Glomerular endothelial cell (primary cell): Measurements from ENCODE around the gene METRNL. TPM values are rescaled to one million over a fixed set of nuclear protein-coding genes. Genes with fewer than 3 reads are reported as not detected.
"Not testable (repeated sequence)": the region's sequence is repeated elsewhere in the genome, so short reads cannot be mapped to it uniquely, and the experiment has no call there.

Experiments
- DNase-seq: peaks from one replicate; pipeline ENCODE4 v3.0.0-alpha.2; 2011; ENCODE audit warnings: low read depth, low spot score; ENCODE audit errors: extremely low read depth
- total RNA-seq: library from RNA; depleted of rRNA; stranded (reverse); fragments of >200 nt; gene quantifications from 2 replicates; pipeline ENCODE4 v1.2.3, GENCODE V29; 2015

Gene METRNL
- total RNA-seq, 1 donor from 2014 or later, result 54.4 TPM

DNA sequence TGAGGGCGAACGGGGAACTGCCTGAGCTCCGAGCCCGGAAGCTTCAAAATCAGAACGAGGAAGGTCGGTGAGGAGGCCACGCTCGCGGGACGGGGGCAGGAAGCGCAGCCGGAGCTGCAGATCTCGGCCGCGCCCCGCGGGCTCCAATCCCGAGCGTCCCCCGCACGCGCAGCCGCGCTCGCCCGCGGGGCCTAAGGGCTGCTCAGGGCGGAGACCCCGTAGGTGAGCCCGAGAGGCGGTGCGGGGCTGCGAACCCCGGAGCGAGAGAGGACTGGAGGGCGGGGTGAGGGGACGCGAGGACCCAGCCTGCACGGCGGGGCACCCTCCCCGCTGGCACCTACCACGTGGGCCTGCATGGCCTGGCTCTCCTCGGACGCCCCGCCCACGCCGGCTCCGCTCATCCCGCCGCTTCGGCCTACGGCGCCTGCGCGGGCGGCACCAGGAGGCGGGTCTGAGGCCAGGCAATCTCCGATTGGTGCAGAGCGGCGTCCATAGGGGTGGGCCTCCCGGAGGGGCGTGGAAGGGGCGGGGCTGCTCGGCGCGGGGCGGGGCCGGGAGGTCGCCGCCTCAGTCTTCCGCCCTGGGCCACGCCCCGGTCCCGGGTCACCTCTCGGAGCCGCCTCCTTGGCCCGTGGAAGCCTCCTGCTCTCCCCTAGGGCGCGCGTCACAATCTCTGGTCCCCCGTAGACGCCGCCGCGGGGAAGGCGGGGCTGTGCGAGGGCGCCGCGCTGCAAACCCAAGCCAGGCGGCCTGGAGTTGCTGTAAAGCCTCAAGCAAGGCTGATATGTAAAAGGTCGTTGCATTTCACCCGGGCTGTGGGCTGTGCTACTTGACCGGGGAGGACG is 27.8 kb upstream of the METRNL start:
- no peak for DNase-seq

- DNase-seq, result no peak
Observed at GRCh38 chr17:83052241-83052564, 27.2 kb upstream of the METRNL start.

- no peak for DNase-seq
Observed at GRCh38 chr17:83053021-83053681, 26.3 kb upstream of the METRNL start.

GRCh38 chr17:83053739-83054451 is 25.5 kb upstream of the METRNL start:
- no peak for DNase-seq

DNA sequence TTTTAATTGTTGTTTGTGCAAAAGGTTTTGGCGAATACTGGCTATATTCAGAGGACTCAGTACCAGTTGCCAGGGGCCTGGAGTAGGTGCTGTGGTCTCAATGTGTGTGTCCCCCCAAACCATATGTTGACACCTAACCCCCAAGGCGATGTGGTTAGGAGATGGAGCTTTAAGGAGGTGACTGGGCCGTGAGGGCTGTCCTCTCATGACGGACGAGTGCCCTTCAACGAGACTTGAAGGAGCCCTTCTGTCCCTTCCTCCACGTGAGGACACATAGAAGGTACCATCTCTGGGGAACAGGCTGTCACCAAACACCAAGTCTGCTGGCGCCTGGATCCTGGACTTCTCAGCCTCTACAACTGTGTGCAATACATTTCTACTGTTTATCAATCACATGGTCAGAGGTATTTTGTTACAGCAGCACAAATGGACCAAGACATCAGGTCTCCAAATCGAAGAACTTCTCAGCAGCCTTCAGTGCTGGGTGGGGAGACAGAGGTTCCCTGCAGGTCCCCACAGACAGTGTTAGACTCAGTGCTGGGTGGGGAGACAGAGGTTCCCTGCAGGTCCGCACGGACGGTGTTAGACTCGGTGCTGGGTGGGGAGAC is 24.8 kb upstream of the METRNL start:
- no peak for DNase-seq

DNA sequence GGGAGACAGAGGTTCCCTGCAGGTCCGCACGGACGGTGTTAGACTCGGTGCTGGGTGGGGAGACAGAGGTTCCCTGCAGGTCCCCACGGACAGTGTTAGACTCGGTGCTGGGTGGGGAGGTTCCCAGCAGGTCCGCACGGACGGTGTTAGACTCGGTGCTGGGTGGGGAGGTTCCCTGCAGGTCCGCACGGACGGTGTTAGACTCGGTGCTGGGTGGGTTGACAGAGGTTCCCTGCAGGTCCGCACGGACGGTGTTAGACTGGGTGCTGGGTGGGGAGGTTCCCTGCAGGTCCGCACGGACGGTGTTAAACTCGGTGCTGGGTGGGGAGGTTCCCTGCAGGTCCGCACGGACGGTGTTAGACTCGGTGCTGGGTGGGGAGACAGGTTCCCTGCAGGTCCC is 24.2 kb upstream of the METRNL start:
- not testable (repeated sequence) for DNase-seq

- DNase-seq, result no peak
Observed at GRCh38 chr17:83055911-83056582, 23.4 kb upstream of the METRNL start.

- DNase-seq, result no peak
Observed at GRCh38 chr17:83056583-83057396, 22.6 kb upstream of the METRNL start.

DNA sequence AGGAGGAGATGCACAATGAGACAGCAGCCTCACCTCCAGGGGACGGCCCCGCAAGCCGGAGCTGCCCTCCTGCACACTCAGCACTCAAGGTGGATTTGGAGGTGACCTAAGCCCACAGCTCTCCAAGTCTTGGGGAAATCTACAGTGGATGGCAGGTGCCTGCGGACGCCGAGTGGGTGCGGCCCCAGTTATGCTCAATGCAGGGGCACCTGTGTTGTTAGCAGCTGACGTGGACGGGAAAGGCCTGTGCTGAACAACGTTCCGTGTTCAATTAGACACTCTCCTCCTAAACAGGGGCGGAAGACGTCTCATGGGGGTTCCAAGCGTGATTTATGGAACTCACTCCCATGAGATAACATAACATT is 22.0 kb upstream of the METRNL start:
- DNase-seq, result no peak

DNA sequence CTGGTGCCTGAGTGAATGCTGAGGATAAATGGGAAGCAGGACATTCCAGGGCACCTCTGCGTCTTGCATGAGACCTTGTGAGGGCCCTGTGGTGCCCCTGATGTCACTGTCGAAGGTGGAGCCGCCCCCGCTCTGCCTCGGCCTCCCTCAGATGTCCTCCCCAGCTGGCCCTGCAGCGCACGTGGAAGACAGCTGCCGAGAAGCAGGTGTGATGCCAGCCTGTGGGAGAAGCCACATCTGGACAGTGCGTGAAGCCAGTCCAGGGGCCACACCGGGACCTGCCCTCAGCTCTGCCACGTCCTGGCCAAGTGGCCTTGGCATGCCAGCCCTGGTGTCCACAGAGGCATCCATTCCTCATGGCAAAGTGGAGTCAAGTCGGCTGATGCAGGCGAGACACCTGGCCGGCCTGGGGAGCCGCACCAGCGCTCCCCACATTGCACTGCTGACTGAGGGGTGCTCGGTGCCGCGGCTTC is 21.6 kb upstream of the METRNL start:
- no peak for DNase-seq

DNA sequence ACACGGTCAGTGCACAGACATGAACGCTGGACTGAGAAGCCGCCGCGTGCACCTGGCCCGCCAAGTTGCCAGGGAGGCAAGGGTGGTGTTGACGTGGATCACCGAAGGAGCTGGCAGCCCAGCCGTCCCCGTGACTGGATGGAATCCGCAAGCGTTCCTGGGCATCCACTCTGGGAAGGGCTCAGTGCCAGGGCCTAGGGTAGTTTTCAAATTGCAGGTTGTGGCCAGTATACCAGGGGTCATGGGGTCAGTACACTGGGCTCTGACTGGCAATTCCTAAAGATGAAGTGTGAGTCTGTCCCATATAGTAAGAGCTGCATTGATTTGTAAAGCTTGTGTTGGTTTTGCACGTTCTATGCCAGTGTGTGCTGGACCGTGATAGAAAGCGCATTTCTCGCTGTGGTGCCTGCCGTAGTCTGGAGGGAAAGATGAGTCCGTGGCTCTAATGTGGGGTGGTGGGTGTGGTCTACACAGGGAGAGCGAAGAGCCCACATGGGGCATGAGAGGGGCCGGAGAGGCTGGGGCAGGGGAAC is 21.1 kb upstream of the METRNL start:
- no peak for DNase-seq

DNA sequence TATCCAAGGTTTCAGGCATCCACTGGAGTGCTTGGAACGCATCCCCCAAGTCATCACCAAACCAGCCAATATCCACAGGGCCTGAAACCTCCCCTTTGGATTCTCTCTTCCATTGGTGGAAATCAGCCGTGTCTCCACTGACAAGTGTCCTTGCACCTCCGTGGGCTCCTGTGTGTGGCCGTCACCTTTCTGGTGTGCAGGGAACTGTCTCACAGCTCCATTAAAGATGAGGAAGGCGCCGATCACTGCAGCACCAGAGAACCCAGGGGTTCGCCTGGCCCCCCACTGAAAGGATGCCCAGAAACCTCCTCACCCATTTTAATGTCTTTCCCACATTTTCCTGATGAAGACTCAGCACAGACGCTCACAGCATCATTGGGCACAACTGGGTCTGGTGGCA is 17.8 kb upstream of the METRNL start:
- no peak for DNase-seq

GRCh38 chr17:83062011-83062817 is 17.2 kb upstream of the METRNL start:
- DNase-seq, result no peak

DNA sequence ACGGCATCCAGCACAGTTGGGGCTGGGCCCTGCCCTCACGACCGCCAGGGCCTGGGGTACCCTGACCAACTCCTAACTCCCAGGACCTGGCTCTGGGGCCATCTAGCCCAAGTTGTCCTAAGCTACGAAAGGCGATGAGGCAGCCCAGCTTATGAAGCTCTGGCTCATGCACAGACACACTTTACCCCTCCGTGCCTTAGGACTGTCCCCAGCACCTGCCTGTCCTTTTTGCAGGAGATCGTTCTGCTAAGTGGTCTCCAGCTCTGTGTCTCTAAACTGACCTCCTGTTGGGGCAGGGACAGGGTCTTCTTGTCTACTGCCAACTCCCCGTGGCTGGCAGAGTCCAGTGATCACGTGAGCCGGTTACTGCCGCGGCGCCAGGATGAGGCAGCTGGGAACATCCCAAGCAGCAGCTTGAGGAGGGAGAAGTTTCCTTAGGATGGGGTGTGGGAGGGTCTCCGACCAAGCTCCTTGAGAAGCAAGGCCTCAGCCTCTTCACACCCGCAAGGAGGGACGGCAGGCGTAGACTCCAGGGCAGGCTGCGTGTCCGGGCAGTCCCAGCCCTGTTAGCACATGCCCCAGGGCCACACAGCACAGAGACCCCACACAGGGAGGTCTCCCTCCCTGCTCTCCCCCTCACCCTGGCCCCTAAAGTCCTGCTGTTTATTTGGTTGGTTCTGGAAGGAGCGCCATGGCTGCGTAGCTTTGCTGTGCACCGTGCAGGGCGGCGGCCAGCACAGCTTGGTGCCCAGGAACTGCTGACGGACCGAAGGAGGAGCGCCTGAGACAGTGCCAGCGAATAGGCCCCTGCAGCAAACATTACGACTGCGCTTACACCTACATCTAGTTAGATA is 16.4 kb upstream of the METRNL start:
- DNase-seq, result no peak

DNA sequence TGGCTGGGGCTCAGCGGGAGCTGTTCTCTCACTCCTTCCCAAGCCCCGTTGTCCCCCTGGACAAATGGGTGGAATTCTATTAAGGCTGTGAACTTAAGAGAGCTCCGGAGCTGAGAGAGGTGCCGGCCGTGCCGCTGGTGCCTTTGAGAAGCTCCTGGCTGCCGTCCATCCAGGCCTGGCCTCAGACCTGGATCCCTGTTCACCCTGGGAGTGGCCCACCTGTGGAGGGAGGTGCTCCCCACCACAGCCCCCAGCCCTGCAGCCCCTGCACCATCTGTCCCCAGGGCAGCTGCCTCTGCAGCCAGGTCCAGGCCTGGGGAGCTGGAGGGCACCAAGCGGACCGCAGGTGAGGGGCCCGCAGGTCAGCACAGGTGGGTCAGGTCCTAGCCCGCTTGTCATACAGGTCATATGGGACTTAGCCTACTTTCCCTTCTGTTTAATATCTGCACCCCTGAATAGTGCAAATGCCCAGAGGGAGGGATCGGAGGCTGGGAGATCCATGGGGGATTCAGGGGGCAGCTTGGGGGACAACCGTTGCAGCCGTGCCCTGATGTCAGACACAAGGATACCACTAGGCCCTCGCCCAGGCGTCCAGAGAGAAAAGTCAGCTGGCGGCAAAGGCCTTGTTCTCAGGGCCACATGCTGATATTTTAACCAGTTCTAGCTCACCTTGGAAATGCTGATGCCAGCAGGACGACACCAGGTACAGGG is 15.2 kb upstream of the METRNL start:
- no peak for DNase-seq

DNA sequence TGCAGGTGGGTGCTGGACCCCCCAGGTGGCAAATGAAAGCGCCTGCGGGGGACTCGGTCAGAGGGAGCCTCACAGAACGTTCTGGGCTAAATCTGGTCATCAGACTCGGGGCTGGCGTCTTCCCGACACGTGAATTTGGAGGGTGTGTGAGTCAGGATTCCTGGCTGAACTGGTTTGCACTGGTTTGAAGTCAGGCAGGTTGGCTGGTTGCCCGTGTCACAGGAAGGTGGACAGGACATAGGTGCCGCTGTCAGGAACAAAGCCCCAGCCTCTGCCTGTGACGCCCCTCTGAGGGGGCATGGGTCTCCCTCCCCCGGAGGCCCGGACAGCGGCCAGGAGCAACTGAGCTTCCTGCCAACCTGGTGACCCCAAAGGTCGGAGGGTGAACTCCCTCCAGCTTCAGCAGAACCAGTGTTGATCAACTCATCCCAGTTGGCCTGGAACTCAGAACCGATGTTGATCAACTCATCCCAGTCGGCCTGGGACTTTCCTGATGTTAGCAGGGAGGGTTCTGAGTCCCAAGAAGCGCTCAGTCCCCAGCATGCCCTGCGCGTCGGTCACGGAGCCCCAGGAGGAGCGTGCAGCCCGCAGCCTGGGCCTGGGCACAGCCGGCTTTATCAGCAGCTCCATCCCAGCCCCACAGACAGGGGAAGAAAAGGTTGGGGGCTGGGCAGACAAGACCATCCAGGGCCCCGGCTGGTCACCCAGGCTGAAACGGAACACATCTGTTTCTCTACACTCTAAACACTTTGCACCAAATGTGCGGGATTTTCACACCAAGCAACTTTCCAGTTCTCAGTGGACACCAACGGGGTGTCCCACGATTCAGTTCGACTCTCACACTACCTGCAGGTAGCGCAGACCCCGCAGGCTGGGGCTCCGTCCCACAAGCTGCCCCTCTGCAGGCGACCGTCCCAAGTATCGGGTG is 14.4 kb upstream of the METRNL start:
- DNase-seq, result no peak
